GM12878 (cell line): ENCODE data around the gene PINK1. TPM values are rescaled to one million over a fixed set of nuclear protein-coding genes. Genes with fewer than 3 reads are reported as not detected.

Experiments
- ATAC-seq: fragments of 200-7000 bp; cut with Tn5 transposase; 3 replicates; pipeline ENCODE4 v1.9.1; 2020; ENCODE audit warnings: mild to moderate bottlenecking, moderate library complexity
- BruUV-seq: library from RNA; stranded (reverse); fragments of 400-500 nt; replicated peaks from 2 replicates; lab custom pipeline; 2021; lab: Mats Ljungman, UMichigan
- CTCF ChIA-PET: fragments of 300-600 bp; sonication (Branson Sonifier 250); formaldehyde crosslinking; extraction: SDS; loops from one replicate; lab custom pipeline; 2021; ENCODE audit warnings: inconsistent platforms; lab: Yijun Ruan, JAX
- POLR2A ChIA-PET: fragments of 350-600 bp; formaldehyde crosslinking; extraction: SDS; loops from one replicate; lab custom pipeline; 2021; ENCODE audit warnings: inconsistent platforms; lab: Charles Lee
- RAD21 ChIA-PET: fragments of 300-600 bp; sonication (Branson Sonifier 250); formaldehyde crosslinking; loops from one replicate; lab custom pipeline; 2023; ENCODE audit warnings: antibody characterized with exemption; ENCODE audit not compliant: unreplicated experiment; lab: Charles Lee
- SMC1A ChIA-PET: fragments of 300-600 bp; sonication (Branson Sonifier 250); formaldehyde crosslinking; loops from one replicate; lab custom pipeline; 2023; ENCODE audit not compliant: unreplicated experiment, uncharacterized antibody; lab: Charles Lee
- DNase-seq: peaks from one replicate; pipeline ENCODE4 v3.0.0-alpha.2; 2011; ENCODE audit warnings: low read depth, low spot score
- FAIRE-seq: peaks from 3 replicates; lab custom pipeline; 2011; peaks lifted over from hg19 to GRCh38; lab: Jason Lieb, UNC
- H2AFZ ChIP-seq: 2 replicates; pipeline ENCODE4 v1.6.0; 2011; ENCODE audit warnings: low read depth, low read length, control low read depth; ENCODE audit not compliant: control insufficient read depth
- H3K27ac ChIP-seq: 2 replicates; pipeline ENCODE4 v1.5.1; 2011; ENCODE audit warnings: control low read depth; ENCODE audit not compliant: control insufficient read depth, insufficient read depth
- H3K27me3 ChIP-seq, 2 experiments: replicated peaks in 1 of 2; 2 replicates each; pipeline versions ENCODE4 v1.6.0 to v1.6.1; 2011; ENCODE audit warnings: low read length in 1 of 2; ENCODE audit not compliant: control insufficient read depth in 2 of 2, insufficient read depth in 2 of 2
- H3K36me3 ChIP-seq, 2 experiments: 2 replicates each; pipeline ENCODE4 v1.5.1; 2011; ENCODE audit warnings: low read length in 1 of 2; ENCODE audit not compliant: control insufficient read depth in 2 of 2, insufficient read depth in 2 of 2
- H3K4me1 ChIP-seq: 2 replicates; pipeline ENCODE4 v1.6.1; 2011; ENCODE audit warnings: mild to moderate bottlenecking, low read length, moderate library complexity, mixed read lengths; ENCODE audit not compliant: control insufficient read depth, insufficient read depth
- H3K4me2 ChIP-seq: 2 replicates; pipeline ENCODE4 v1.6.0; 2011; ENCODE audit warnings: control low read depth; ENCODE audit not compliant: control insufficient read depth, insufficient read depth
- H3K4me3 ChIP-seq: fragments of 200-600 bp; sonication (generic); 2 replicates; pipeline ENCODE4 v1.5.1; 2016
- H3K79me2 ChIP-seq: 2 replicates; pipeline ENCODE4 v1.6.0; 2011; ENCODE audit warnings: low read length; ENCODE audit not compliant: control insufficient read depth, insufficient read depth
- H3K9ac ChIP-seq: 2 replicates; pipeline ENCODE4 v1.8.0; 2011; ENCODE audit warnings: low read length, control low read depth, mixed read lengths; ENCODE audit not compliant: control insufficient read depth, insufficient read depth
- H3K9me3 ChIP-seq: replicated peaks from 3 replicates; pipeline ENCODE4 v1.5.1; 2011; ENCODE audit warnings: mild to moderate bottlenecking, low read length; ENCODE audit not compliant: control insufficient read depth, insufficient read depth
- H4K20me1 ChIP-seq: 2 replicates; pipeline ENCODE4 v1.6.0; 2011; ENCODE audit not compliant: control insufficient read depth, insufficient read depth
- MTA2 ChIP-seq: fragments of 450-650 bp; IDR thresholded peaks from 2 replicates; pipeline ENCODE4 v1.6.1; 2016; ENCODE audit warnings: low read depth, mild to moderate bottlenecking, moderate library complexity
- TCF12 ChIP-seq: IDR thresholded peaks from 2 replicates; pipeline ENCODE4 v1.6.1; 2011; ENCODE audit warnings: low read depth, mild to moderate bottlenecking, low read length
- TCF7 ChIP-seq: IDR thresholded peaks from 2 replicates; pipeline ENCODE4 v1.6.1; 2014; ENCODE audit warnings: antibody characterized with exemption, borderline replicate concordance
- WGBS: methylation state at CpG from one replicate; pipeline ENCODE4 v1.1.6; 2016; ENCODE audit warnings: low lambda C conversion rate; ENCODE audit not compliant: insufficient replicate concordance, insufficient coverage; ENCODE audit errors: missing lambda C conversion rate; 5-methylcytosine and 5-hydroxymethylcytosine counted together
- in situ Hi-C: fragments of 300-500 bp; cut with MboI; formaldehyde crosslinking; loops from 9 replicates; pipeline ENCODE4 v1.14.3; 2018; ENCODE audit warnings: mixed read lengths
- intact Hi-C: fragments of 100-400 bp; cut with micrococcal nuclease; formaldehyde crosslinking; loops from one replicate; pipeline ENCODE4 v1.14.2; 2022; ENCODE audit not compliant: unreplicated experiment
- polyA plus RNA-seq, 11 experiments: library from polyadenylated mRNA; depleted of rRNA in 4 of 11; unstranded in 6 of 11; stranded (reverse) in 5 of 11; fragments of >200 nt; fragmentation: Nextera tagmentation in 4 of 11; fragmentation: Illumina TruSeq in 1 of 11; extraction: Ambion mirVana in 4 of 11; extraction: Trizol in 1 of 11; gene quantifications; 1 replicate in 1 of 11; 2 replicates in 10 of 11; pipeline versions ENCODE4 v1.2.1 to v1.2.3, GENCODE V29; 2011 to 2016; ENCODE audit warnings: inconsistent platforms in 2 of 11, missing spikeins in 2 of 11, low read depth in 1 of 11
- total RNA-seq, 4 experiments: library from RNA; depleted of rRNA in 3 of 4; stranded (reverse); fragments of >200 nt in 3 of 4; fragmentation: Illumina TruSeq in 1 of 4; extraction: Trizol in 1 of 4; gene quantifications; 2 replicates each; pipeline versions ENCODE4 v1.2.1 to v1.2.3, GENCODE V29; 2013 to 2021
- TF ChIP-seq, protein P1 (sequence below): fragments of 450-650 bp; IDR thresholded peaks from 2 replicates; pipeline ENCODE4 v1.6.1; 2017; ENCODE audit warnings: mild to moderate bottlenecking, moderate library complexity

The PINK1 gene
- total and polyA plus RNA-seq, 10 of the 15 experiments (the other 5 are each of a cell fraction or from before 2014, with no cell fraction given), result 0.42 to 4.4 (median 1.9) TPM; not detected in 1

DNA sequence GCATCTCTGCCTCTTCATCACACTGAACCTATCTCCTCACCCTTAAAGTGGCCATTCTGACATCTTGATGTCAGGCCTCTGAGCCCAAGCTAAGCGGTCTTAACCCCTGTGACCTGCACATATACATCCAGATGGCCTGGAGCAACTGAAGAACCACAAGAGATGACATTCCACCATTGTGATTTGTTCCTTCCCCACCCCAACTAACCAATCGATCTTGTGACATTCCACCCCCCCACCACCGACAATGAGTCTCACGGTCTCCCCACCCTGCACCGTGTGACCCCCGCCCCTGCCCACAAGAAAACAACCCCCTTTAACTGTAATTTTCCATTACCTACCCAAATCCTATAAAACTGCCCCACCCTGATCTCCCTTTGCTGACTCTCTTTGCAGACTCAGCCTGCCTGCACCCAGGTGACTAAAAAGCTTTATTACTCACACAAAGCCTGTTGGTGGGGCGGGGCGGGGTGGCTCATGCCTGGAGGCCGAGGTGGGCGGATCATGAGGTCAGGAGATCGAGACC lies 21.0 kb upstream of the PINK1 start:
- WGBS, result 37% methylated on average over 11 of the region's 11 CpGs
- Histone ChIP-seq H3K27ac (no peak overlapping the region), H3K4me3 (no peak overlapping the region), H3K79me2 (no peaks in the 10 kb centered on the region), H3K9ac (no peak overlapping the region), H3K4me1 (no peaks in the 10 kb centered on the region), H2AFZ (no peak overlapping the region), H3K9me3 (no peaks in the 10 kb centered on the region), H4K20me1 (no peaks in the 10 kb centered on the region), H3K36me3 (no peaks in the 10 kb centered on the region), H3K4me2 (no peak overlapping the region), H3K27me3 (no peaks in the 10 kb centered on the region)
- no peak for TF ChIP-seq TCF7
- no peak for TF ChIP-seq MTA2
- TF ChIP-seq, protein P1, sequence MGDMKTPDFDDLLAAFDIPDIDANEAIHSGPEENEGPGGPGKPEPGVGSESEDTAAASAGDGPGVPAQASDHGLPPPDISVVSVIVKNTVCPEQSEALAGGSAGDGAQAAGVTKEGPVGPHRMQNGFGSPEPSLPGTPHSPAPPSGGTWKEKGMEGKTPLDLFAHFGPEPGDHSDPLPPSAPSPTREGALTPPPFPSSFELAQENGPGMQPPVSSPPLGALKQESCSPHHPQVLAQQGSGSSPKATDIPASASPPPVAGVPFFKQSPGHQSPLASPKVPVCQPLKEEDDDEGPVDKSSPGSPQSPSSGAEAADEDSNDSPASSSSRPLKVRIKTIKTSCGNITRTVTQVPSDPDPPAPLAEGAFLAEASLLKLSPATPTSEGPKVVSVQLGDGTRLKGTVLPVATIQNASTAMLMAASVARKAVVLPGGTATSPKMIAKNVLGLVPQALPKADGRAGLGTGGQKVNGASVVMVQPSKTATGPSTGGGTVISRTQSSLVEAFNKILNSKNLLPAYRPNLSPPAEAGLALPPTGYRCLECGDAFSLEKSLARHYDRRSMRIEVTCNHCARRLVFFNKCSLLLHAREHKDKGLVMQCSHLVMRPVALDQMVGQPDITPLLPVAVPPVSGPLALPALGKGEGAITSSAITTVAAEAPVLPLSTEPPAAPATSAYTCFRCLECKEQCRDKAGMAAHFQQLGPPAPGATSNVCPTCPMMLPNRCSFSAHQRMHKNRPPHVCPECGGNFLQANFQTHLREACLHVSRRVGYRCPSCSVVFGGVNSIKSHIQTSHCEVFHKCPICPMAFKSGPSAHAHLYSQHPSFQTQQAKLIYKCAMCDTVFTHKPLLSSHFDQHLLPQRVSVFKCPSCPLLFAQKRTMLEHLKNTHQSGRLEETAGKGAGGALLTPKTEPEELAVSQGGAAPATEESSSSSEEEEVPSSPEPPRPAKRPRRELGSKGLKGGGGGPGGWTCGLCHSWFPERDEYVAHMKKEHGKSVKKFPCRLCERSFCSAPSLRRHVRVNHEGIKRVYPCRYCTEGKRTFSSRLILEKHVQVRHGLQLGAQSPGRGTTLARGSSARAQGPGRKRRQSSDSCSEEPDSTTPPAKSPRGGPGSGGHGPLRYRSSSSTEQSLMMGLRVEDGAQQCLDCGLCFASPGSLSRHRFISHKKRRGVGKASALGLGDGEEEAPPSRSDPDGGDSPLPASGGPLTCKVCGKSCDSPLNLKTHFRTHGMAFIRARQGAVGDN, result no peak
- no peak for TF ChIP-seq TCF12
- SMC1A ChIA-PET, result no interaction called here
- CTCF ChIA-PET, result interaction anchor here (0.6 kb wide), 1 partner anchor 22 kb away, joined by 3 read pairs; no protein-coding TSS in a partner anchor
- no peak for DNase-seq
- FAIRE-seq, result no peak
- in situ Hi-C loops, result no loop called here
- RAD21 ChIA-PET, result no interaction called here
- no TSS peak for BruUV-seq
- POLR2A ChIA-PET, result no interaction called here
- no peak for ATAC-seq
- intact Hi-C loops, result no loop called here
